HG03025 (cell line): ENCODE measurements around the gene ARHGAP10.

Experiments used
- ATAC-seq: cut with Tn5 transposase; IDR thresholded peaks from one replicate; pipeline ENCODE4 v1.9.1; 2021; ENCODE audit warnings: mild to moderate bottlenecking, moderate library complexity; ENCODE audit not compliant: unreplicated experiment, low FRiP score

ARHGAP10 gene

GRCh38 chr4:147761218-147761883 is 29.5 kb downstream of the ARHGAP10 start:
- no peak for ATAC-seq

- ATAC-seq = no peak
These were observed 32.4 kb downstream of the ARHGAP10 start for GRCh38 chr4:147764337-147764736.

GRCh38 chr4:147765121-147765529 is 33.2 kb downstream of the ARHGAP10 start:
- no peak for ATAC-seq

GRCh38 chr4:147768113-147768512 is 36.2 kb downstream of the ARHGAP10 start:
- no peak for ATAC-seq

- ATAC-seq = no peak
These were observed 37.5 kb downstream of the ARHGAP10 start for GRCh38 chr4:147769386-147769785.

DNA sequence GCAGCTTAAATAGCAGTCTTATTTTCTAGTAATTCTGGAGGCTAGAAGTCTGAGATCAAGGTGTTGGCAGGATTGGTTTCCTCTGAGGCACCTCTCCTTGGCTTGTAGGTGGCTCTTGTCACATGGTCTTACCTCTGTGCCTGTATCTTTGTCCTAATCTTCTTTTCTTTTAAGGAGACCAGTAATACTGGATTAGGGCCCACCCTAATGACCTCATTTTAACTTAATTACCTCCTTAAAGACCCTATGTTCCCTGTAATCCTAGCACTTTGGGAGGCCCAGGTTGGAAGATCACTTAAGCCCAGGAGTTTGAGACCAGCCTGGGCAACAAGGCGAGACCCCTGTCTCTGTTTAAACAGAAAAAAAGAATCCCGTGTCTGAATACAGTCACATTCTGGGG is 38.9 kb downstream of the ARHGAP10 start:
- ATAC-seq = no peak

GRCh38 chr4:147772056-147772455 is 40.2 kb downstream of the ARHGAP10 start:
- no peak for ATAC-seq

DNA sequence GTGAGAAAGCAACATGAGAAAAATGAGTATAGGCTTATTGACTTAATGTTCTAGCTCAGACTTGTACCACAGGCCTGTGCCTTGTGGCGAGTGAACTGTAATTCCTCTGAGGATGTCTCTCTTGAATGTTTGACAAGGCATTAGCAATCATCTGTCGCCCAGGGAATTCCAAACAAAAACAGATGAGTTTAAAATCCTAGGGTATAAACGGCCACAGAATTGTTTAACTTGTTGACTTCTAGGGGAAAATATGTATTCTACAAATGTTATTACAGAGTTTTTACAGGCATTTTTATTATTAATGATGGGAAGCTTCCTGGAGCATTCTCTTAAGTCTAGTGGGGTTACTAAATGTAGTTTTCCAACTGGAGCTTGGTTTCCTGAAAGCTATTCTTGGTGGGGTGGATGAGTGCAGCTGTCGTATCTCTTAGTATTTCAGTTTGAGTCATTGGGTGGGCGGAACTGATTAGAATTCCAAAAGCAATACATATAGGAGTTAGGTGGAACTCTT is 40.6 kb downstream of the ARHGAP10 start:
- no peak for ATAC-seq

DNA sequence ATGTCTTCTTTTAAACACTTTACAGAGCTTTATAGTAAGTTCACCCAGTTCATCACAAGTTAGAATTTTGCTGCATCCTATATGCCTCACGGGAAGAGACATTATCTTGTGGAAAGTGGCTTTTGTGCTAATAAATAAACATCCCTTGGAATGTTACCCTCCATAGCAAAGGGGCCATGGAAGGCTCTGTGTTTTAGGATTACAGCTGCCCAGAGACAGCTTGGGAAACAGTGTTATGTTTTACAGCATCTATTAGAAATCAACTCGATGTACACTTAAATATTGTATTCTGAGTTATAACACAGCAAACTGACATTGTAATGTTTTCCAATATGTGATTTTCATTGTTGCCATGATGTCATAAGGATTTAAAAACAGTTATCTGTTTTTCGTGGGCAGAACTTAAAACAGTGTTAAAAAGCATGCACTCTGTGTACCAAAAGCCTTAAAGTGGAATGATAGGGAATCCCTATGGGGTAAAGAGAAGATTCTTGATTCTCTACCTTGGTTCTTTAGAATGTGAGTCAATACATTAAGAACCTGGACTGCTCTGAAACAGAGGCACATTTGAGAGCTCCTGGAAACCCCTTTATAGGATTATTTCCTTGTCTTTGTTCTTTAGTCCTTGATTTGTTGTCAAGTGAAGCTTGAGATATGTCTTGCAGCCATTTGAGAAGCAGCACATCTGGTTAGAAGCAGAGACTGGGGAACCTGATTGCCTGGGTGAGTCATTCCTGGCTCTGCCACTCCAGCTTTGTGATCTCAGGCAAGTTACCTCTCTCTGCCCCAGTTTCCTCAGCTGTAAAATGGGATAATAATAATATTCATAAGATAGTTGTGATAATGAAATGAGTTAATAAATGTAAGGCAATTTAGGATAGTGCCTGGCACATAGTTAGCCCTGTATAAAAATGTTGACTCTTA is 41.6 kb downstream of the ARHGAP10 start:
- ATAC-seq = no peak

- ATAC-seq = no peak
These were observed 44.8 kb downstream of the ARHGAP10 start for GRCh38 chr4:147776716-147777115.

- ATAC-seq = no peak
These were observed 45.7 kb downstream of the ARHGAP10 start for GRCh38 chr4:147777456-147778091.

- ATAC-seq = peak; percentile 50
These were observed 47.1 kb downstream of the ARHGAP10 start for GRCh38 chr4:147778942-147779341.

DNA sequence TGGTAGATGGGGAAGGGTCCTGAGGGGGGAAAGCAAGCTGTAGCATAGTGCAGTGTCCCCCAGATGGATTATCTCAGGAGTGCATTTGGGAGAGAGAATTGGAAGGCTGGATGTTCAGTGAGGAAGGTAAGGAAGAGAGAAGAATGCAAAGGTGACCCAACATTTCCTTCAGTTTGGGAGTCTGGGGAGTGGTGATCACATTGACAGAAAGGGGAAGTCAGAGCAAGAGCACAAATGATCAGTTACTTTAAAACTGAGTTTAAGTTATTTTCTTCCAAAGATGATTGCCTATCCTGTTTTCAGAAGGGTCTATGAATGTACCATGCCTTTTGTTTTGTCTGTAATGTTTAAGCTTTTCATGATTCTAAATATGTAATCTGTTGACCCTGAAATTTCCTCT is 47.6 kb downstream of the ARHGAP10 start:
- no peak for ATAC-seq

GRCh38 chr4:147780137-147780777 is 48.4 kb downstream of the ARHGAP10 start:
- ATAC-seq = peak; percentile 73

- no peak for ATAC-seq
These were observed 50.3 kb downstream of the ARHGAP10 start for GRCh38 chr4:147782087-147782781.

DNA sequence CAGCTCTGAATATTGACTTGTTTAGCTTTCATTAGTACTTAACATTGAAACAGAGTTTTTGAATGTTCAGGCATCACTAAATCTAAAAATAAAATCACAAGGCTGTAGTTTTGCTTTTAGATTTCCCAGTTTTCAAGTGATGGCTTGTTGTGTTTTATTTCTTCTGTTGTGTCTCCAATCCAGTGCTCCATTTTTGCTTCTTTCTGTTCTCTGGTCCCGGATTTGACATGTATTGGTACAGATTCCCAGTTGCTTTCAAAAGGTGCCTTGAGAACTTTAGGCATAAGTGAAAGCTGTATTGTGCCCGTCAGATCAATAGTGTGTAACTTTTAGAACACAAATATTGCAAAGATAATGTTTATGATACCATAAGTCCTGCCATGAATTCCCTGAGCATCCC is 53.2 kb downstream of the ARHGAP10 start:
- ATAC-seq = no peak

- peak; percentile 86 for ATAC-seq
These were observed 54.1 kb downstream of the ARHGAP10 start for GRCh38 chr4:147786031-147786430.

- ATAC-seq = no peak
These were observed 54.6 kb downstream of the ARHGAP10 start for GRCh38 chr4:147786531-147786930.

DNA sequence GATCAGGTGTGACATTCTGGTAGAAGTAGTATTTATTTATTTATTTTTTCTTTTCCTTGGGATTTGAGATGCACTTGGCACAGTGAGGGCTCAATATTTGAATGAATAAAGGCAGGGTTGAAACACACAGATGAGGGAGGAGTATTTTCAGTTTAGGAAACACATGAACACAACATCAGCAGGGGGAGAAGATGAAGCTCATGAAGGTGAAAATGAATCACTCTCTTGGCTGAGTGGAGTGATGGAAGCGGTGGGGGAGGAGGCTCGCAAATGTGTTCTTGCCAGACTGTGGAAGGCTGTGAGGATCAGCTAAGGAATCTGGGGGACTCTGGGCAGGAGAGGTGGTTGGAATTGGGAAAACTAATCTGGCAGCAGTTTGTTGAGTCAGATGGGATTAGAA is 55.3 kb downstream of the ARHGAP10 start:
- ATAC-seq = no peak

DNA sequence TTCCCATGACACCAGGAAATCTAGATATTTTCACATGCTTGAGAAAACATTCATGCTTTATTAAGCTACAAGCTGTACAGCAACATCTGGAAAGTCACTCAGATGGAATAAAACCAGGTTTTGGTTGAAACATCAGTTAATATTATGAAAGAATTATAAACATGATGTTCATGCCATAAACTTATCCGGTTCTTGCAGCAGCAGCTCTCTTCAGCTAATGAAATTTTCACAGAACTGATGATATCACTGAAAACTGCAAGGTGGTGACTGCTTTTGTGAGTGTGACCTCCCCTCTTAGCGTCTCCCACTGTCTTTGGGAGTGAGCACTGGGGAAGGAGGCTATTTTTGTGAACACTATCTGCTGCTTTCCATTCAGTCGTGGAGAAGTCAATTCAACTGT is 56.9 kb downstream of the ARHGAP10 start:
- no peak for ATAC-seq
